ENCODE data around the gene ADH5. TPM values are rescaled to one million over a fixed set of nuclear protein-coding genes. Genes with fewer than 3 reads are reported as not detected.
"Not testable (repeated sequence)": the region's sequence is repeated elsewhere in the genome, so short reads cannot be mapped to it uniquely, and the experiment has no call there.

ADH5 gene
- total and polyA plus RNA-seq, 5 donors from 2014 or later, result 56.7 to 196 (median 161) TPM

GRCh38 chr4:99082192-99082591 is 6.4 kb downstream of the ADH5 start:
- Mint-ChIP-seq H3K4me3 (peak overlapping the region in 1 of 4 donors; percentile 20), H3K27ac (no peak overlapping the region), H3K9me3 (no peaks in the 10 kb centered on the region), H3K36me3 (peaks cover 27% of the 10 kb centered on the region), H3K4me1 (peaks cover 24 to 44% (median 37%) of the 10 kb centered on the region in 4 donors), H3K27me3 (no peaks in the 10 kb centered on the region)
- peaks cover 8% of the 10 kb centered on the region for H3K4me1 ChIP-seq (ENCODE audit: control insufficient read depth, insufficient read depth, low read length, poor library complexity, severe bottlenecking)
- H3K27me3 ChIP-seq (ENCODE audit: control insufficient read depth, insufficient read depth, low read length), result no peaks in the 10 kb centered on the region
- H3K36me3 ChIP-seq (ENCODE audit: control insufficient read depth, insufficient read depth, low read length), result peaks cover 76% of the 10 kb centered on the region
- DNase-seq, result no peak
- no peak overlapping the region for H3K27ac ChIP-seq (ENCODE audit: insufficient read depth, low read length, poor library complexity, severe bottlenecking)
- ATAC-seq (ENCODE audit: low read depth in 2 of 2), result no peak
- no peaks in the 10 kb centered on the region for H3K9me3 ChIP-seq (ENCODE audit: control insufficient read depth in 2 of 2, low read length in 2 of 2)
- H3K4me3 ChIP-seq (ENCODE audit: low read depth, low read length), result no peak overlapping the region

DNA sequence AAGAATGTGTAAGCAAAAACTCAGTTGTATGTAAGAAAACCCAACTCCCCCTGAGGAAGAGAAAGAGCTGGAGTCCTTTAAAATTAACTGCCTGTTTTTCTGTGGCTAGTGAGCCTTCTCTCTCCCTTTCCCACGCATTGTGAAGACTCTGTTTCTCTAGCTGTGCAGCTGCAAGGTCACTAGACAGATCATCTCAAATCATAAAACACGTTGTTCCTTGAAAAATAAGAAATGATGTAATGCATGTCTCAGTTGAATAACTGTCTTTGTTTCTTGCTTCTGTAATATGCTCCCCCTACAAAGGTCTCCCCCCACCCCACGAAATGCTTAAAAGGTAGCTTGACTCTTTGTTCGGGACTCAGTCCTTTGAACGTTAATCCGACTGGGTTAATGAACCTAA is 7.7 kb downstream of the ADH5 start:
- Mint-ChIP-seq H3K4me1 (peaks cover 19 to 33% (median 30%) of the 10 kb centered on the region in 4 donors), H3K27ac (peak overlapping the region in 1 of 3 donors; percentile 67), H3K36me3 (peaks cover 33% of the 10 kb centered on the region)
- not testable (repeated sequence) for H3K4me3 ChIP-seq (ENCODE audit: low read depth, low read length); H3K27me3 Mint-ChIP-seq; H3K9me3 ChIP-seq (ENCODE audit: control insufficient read depth in 2 of 2, low read length in 2 of 2); H3K9me3 Mint-ChIP-seq; H3K27me3 ChIP-seq (ENCODE audit: control insufficient read depth, insufficient read depth, low read length); H3K4me1 ChIP-seq (ENCODE audit: control insufficient read depth, insufficient read depth, low read length, poor library complexity, severe bottlenecking); H3K4me3 Mint-ChIP-seq; H3K27ac ChIP-seq (ENCODE audit: insufficient read depth, low read length, poor library complexity, severe bottlenecking); DNase-seq; ATAC-seq (ENCODE audit: low read depth in 2 of 2)
- peaks cover 89% of the 10 kb centered on the region for H3K36me3 ChIP-seq (ENCODE audit: control insufficient read depth, insufficient read depth, low read length)

DNA sequence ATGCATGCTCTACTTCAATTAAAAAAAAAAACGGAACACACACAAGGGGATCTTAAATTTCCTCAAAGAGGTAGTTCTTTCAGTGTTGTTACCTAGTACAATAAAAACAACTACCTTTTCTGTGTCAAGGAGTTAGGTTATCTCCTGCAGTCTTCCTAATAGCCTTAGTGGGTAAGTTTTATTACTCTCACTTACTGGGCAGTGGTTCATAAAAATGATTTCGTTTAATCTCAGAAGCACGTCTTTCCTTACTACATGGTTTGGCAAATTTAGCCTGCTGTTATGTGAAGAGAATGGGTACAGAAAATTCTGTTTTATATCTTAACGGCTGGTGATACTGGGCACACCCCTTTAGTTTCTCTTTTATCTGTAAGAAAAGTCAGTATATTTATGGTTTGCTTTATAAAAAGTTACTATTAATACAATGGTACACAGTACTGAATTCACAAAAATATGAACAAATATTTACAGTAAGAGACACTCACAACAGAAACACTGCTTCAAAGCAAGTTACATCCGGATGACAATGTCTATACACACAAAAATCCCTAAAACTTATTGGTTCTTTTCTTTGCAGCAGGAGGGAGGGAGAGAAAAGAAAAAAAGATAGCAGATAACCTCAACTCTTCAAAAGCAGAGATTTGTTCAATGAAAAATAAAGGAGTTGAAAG is 8.8 kb downstream of the ADH5 start:
- Mint-ChIP-seq H3K4me1 (peaks cover 13 to 24% (median 22%) of the 10 kb centered on the region in 4 donors), H3K4me3 (peak overlapping the region in 1 of 4 donors; percentile 43), H3K27ac (peak overlapping the region in 1 of 3 donors; percentile 54), H3K27me3 (no peaks in the 10 kb centered on the region), H3K9me3 (no peaks in the 10 kb centered on the region), H3K36me3 (peaks cover 36% of the 10 kb centered on the region)
- Histone ChIP-seq H3K4me1 (ENCODE audit: control insufficient read depth, insufficient read depth, low read length, poor library complexity, severe bottlenecking) (no peaks in the 10 kb centered on the region), H3K27me3 (ENCODE audit: control insufficient read depth, insufficient read depth, low read length) (no peaks in the 10 kb centered on the region), H3K4me3 (ENCODE audit: low read depth, low read length) (no peak overlapping the region), H3K36me3 (ENCODE audit: control insufficient read depth, insufficient read depth, low read length) (peaks cover 96% of the 10 kb centered on the region), H3K27ac (ENCODE audit: insufficient read depth, low read length, poor library complexity, severe bottlenecking) (no peak overlapping the region), H3K9me3 (ENCODE audit: control insufficient read depth in 2 of 2, low read length in 2 of 2) (no peaks in the 10 kb centered on the region)
- DNase-seq (no peak), ATAC-seq (ENCODE audit: low read depth in 2 of 2) (no peak)

- no peaks in the 10 kb centered on the region for H3K9me3 Mint-ChIP-seq
- H3K36me3 Mint-ChIP-seq, result peaks cover 36% of the 10 kb centered on the region
- H3K27me3 ChIP-seq (ENCODE audit: control insufficient read depth, insufficient read depth, low read length), result no peaks in the 10 kb centered on the region
- no peak overlapping the region for H3K27ac ChIP-seq (ENCODE audit: insufficient read depth, low read length, poor library complexity, severe bottlenecking)
- peaks cover 97% of the 10 kb centered on the region for H3K36me3 ChIP-seq (ENCODE audit: control insufficient read depth, insufficient read depth, low read length)
- no peak overlapping the region for H3K4me3 Mint-ChIP-seq
- DNase-seq (no peak), ATAC-seq (ENCODE audit: low read depth in 2 of 2) (no peak)
- no peaks in the 10 kb centered on the region for H3K9me3 ChIP-seq (ENCODE audit: control insufficient read depth in 2 of 2, low read length in 2 of 2)
- no peak overlapping the region for H3K4me3 ChIP-seq (ENCODE audit: low read depth, low read length)
- H3K27ac Mint-ChIP-seq, result peak overlapping the region in 1 of 3 donors; percentile 54
- peaks cover 13 to 21% (median 17%) of the 10 kb centered on the region in 4 donors for H3K4me1 Mint-ChIP-seq
- no peaks in the 10 kb centered on the region for H3K4me1 ChIP-seq (ENCODE audit: control insufficient read depth, insufficient read depth, low read length, poor library complexity, severe bottlenecking)
- H3K27me3 Mint-ChIP-seq, result no peaks in the 10 kb centered on the region
These were observed 9.5 kb downstream of the ADH5 start for GRCh38 chr4:99078931-99079624.

DNA sequence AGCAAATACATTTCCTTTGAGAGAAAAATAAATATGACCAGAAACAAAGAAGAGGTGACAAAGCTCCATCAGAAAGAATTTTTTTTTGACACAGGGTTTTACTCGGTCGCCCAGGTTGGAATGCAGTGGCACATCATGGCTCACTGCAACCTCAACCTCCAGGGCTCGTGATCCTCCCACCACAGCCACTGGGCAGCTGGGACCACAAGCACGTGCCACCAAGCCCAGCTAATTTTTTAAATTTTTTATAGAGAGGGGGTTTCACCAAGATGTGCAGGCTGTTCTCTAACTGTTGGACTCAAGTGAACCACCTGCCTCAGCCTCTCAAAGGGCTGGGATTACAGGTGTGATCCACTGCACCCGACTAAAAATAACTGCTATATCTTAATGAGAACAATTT is 10.3 kb downstream of the ADH5 start:
- Histone ChIP-seq H3K27me3 (ENCODE audit: control insufficient read depth, insufficient read depth, low read length) (no peaks in the 10 kb centered on the region), H3K27ac (ENCODE audit: insufficient read depth, low read length, poor library complexity, severe bottlenecking) (no peak overlapping the region), H3K9me3 (ENCODE audit: control insufficient read depth in 2 of 2, low read length in 2 of 2) (no peaks in the 10 kb centered on the region), H3K4me3 (ENCODE audit: low read depth, low read length) (no peak overlapping the region), H3K4me1 (ENCODE audit: control insufficient read depth, insufficient read depth, low read length, poor library complexity, severe bottlenecking) (no peaks in the 10 kb centered on the region), H3K36me3 (ENCODE audit: control insufficient read depth, insufficient read depth, low read length) (peaks cover 97% of the 10 kb centered on the region)
- no peak for DNase-seq
- Mint-ChIP-seq H3K36me3 (peaks cover 38% of the 10 kb centered on the region), H3K4me3 (no peak overlapping the region), H3K9me3 (no peaks in the 10 kb centered on the region), H3K27ac (no peak overlapping the region), H3K4me1 (peaks cover 17 to 21% (median 19%) of the 10 kb centered on the region in 4 donors), H3K27me3 (no peaks in the 10 kb centered on the region)
- no peak for ATAC-seq (ENCODE audit: low read depth in 2 of 2)

DNA sequence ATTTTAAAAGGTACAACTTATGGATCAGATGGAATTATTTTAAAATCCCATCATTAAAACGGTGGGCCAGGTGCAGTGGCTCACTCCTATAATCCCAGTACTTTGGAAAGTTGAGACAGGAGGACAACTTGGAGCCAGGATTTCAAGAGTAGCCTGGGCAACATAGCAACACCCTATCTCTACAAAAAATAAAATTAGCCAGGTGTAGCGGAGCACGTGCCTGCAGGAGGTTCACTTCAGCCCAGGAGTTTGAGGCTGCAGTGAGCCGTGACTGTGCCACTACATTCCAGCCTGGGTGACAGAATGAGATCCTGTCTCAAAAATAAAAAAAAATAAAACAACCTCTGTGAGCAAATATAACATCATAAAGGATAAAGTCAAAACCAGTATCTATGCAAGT is 11.4 kb downstream of the ADH5 start:
- peaks cover 46% of the 10 kb centered on the region for H3K36me3 Mint-ChIP-seq
- peak overlapping the region in 2 of 3 donors; percentile 35 to 56 for H3K27ac Mint-ChIP-seq
- peaks cover 92% of the 10 kb centered on the region for H3K36me3 ChIP-seq (ENCODE audit: control insufficient read depth, insufficient read depth, low read length)
- no peaks in the 10 kb centered on the region for H3K9me3 Mint-ChIP-seq
- no peak overlapping the region for H3K4me3 Mint-ChIP-seq
- ATAC-seq (ENCODE audit: low read depth in 2 of 2) (no peak), DNase-seq (no peak)
- H3K4me1 Mint-ChIP-seq, result peaks cover 16 to 25% (median 20%) of the 10 kb centered on the region in 4 donors
- H3K4me3 ChIP-seq (ENCODE audit: low read depth, low read length), result no peak overlapping the region
- H3K9me3 ChIP-seq (ENCODE audit: control insufficient read depth in 2 of 2, low read length in 2 of 2), result no peaks in the 10 kb centered on the region
- no peaks in the 10 kb centered on the region for H3K27me3 Mint-ChIP-seq
- no peak overlapping the region for H3K27ac ChIP-seq (ENCODE audit: insufficient read depth, low read length, poor library complexity, severe bottlenecking)
- no peaks in the 10 kb centered on the region for H3K27me3 ChIP-seq (ENCODE audit: control insufficient read depth, insufficient read depth, low read length)
- H3K4me1 ChIP-seq (ENCODE audit: control insufficient read depth, insufficient read depth, low read length, poor library complexity, severe bottlenecking), result no peaks in the 10 kb centered on the region

DNA sequence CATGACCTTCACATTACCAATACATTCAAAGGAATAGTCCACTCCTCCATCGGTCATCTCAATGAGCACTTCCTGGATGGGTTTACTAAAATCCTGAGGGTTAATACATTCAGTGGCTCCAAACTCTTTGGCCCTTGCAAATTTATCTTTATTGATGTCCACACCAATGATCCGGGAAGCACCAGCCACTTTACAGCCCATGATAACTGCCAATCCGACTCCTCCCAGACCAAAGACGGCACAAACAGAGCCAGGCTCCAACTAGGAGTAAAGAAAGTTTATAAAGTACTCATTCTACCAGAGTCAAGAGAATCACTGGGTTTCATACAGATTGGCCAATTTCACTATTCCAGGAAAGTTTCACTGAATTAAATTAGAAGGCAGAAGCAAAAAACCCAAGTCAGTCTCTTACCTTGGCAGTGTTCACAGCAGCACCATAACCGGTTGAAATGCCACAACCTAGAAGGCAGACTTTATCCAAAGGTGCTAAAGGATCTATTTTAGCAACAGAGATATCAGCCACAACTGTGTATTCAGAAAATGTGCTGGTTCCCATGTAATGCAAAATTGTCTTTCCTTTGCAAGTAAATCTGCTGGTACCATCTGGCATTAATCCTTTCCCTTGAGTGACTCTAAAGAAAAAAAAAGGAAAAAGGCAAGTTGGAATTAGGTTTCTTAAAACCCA is 12.2 kb downstream of the ADH5 start:
- DNase-seq, result no peak
- Mint-ChIP-seq H3K4me3 (no peak overlapping the region), H3K27ac (peak overlapping the region in 2 of 3 donors; percentile 33 to 74), H3K27me3 (no peaks in the 10 kb centered on the region), H3K9me3 (no peaks in the 10 kb centered on the region), H3K36me3 (peaks cover 41% of the 10 kb centered on the region), H3K4me1 (peaks cover 11 to 25% (median 16%) of the 10 kb centered on the region in 4 donors)
- no peak overlapping the region for H3K4me3 ChIP-seq (ENCODE audit: low read depth, low read length)
- no peak for ATAC-seq (ENCODE audit: low read depth in 2 of 2)
- H3K4me1 ChIP-seq (ENCODE audit: control insufficient read depth, insufficient read depth, low read length, poor library complexity, severe bottlenecking), result no peaks in the 10 kb centered on the region
- no peaks in the 10 kb centered on the region for H3K9me3 ChIP-seq (ENCODE audit: control insufficient read depth in 2 of 2, low read length in 2 of 2)
- H3K36me3 ChIP-seq (ENCODE audit: control insufficient read depth, insufficient read depth, low read length), result peaks cover 91% of the 10 kb centered on the region
- no peaks in the 10 kb centered on the region for H3K27me3 ChIP-seq (ENCODE audit: control insufficient read depth, insufficient read depth, low read length)
- no peak overlapping the region for H3K27ac ChIP-seq (ENCODE audit: insufficient read depth, low read length, poor library complexity, severe bottlenecking)

All from CD4-positive, CD25-positive, alpha-beta regulatory T cell (primary cell).